ENCODE results near the gene GRHL1.

Gene GRHL1

DNA sequence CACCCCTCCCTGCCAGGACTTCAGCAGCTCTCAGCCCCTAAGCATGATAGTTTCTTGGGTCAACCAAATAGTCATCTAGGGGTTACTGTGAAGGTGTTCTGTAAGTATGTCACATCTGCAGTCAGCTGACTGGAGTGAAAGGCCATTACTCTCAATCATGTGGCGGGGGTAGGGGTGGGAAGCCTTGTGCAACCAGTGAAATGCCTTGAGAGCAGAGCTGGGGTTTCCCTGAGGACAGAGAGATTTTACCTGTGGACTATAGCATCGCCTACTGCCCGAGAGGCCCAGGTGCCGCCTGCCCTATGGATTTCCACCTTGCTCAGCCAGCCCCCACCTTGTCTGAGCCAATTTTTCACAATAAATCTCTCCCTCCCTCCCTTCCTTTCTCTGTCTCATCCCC lies 71.0 kb downstream of the GRHL1 start:
- no peaks in the 10 kb centered on the region for H3K9me3 ChIP-seq (ENCODE audit: insufficient read depth, low read depth, low read length)
- DNase-seq = peak; percentile 70 to 74
- H2BK12ac ChIP-seq (ENCODE audit: low read length) = no peak overlapping the region
- no peak overlapping the region for H2AFZ ChIP-seq (ENCODE audit: insufficient read depth, low read length, poor library complexity)
- no peak overlapping the region for H2BK120ac ChIP-seq (ENCODE audit: insufficient read depth, low read length, poor library complexity)
- H3K27me3 ChIP-seq (ENCODE audit: insufficient read depth, low read length) = no peaks in the 10 kb centered on the region
- no peak overlapping the region for H3K4me3 ChIP-seq (ENCODE audit: low read depth, low read length)
- H4K8ac ChIP-seq (ENCODE audit: low read depth, low read length) = no peak overlapping the region
- H3K14ac ChIP-seq (ENCODE audit: low read length) = no peak overlapping the region
- H3K27ac ChIP-seq (ENCODE audit: low read depth, low read length) = peak overlapping the region; percentile 39
- H4K12ac ChIP-seq (ENCODE audit: low read depth, low read length) = no peak overlapping the region
- no CpG with 5 or more reads among the region's 4 CpGs for WGBS (ENCODE audit: extremely low coverage, insufficient coverage, insufficient read length)
- no peak overlapping the region for H3K4me2 ChIP-seq (ENCODE audit: low read length)
- H2BK5ac ChIP-seq (ENCODE audit: low read depth, low read length, poor library complexity) = no peak overlapping the region
- no peak overlapping the region for H3K23ac ChIP-seq (ENCODE audit: low read length)
- no peak overlapping the region for H3K9ac ChIP-seq (ENCODE audit: low read length)
- H4K91ac ChIP-seq (ENCODE audit: low read depth, low read length) = peak overlapping the region; percentile 31
- no peak overlapping the region for H2AK5ac ChIP-seq (ENCODE audit: low read length)
- H3K4me1 ChIP-seq (ENCODE audit: control insufficient read depth in 1 of 2, insufficient read depth in 2 of 2, low read length in 2 of 2) = peaks cover 4 to 6% of the 10 kb centered on the region in 2 experiments
- peaks cover 4% of the 10 kb centered on the region for H3K79me1 ChIP-seq (ENCODE audit: low read length)
- H3K18ac ChIP-seq (ENCODE audit: low read length) = no peak overlapping the region
- H3K36me3 ChIP-seq (ENCODE audit: control insufficient read depth in 1 of 2, insufficient read depth in 2 of 2, low read length in 2 of 2) = no peaks in the 10 kb centered on the region
- H3K79me2 ChIP-seq (ENCODE audit: control insufficient read depth, insufficient read depth, low read length, poor library complexity) = no peaks in the 10 kb centered on the region
- no peak overlapping the region for H3K4ac ChIP-seq (ENCODE audit: low read depth, low read length)

DNA sequence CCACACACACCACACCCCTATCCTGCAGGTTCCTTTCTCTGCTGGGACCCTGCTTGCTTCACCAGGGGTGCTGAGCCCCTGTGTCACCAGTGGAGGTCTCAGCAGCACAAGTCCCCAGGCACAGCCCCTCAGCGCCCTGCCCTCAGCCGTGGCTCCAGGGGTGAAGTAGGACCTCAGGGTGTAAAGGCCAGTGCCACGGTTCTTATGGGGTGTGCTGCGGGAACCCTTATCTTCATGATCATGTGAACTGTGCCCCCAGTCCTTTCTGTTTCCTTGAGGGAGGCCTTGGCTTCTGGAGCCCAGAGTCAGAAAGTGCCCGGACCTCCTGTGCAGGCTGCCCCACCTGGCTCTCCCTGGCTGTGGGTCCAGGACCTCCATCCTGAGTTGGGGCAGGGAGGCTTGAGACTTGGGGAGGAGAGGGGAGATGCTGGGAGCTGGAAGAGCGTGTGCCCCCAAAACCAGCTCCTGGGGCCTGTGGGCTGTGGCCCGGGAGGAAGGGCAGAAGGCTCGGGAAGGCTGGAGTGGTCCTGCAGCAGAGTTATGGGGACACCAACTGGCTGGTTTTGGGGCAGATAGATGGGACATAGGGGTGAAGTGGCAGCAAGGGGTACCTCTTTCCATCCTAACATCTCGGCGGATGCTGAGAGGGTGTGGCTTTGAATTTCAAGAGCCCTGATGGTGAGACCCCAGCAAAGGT lies 71.6 kb downstream of the GRHL1 start:
- no peak overlapping the region for H4K12ac ChIP-seq (ENCODE audit: low read depth, low read length)
- no peak overlapping the region for H2AFZ ChIP-seq (ENCODE audit: insufficient read depth, low read length, poor library complexity)
- peak overlapping the region; percentile 24 for H3K18ac ChIP-seq (ENCODE audit: low read length)
- H2BK12ac ChIP-seq (ENCODE audit: low read length) = no peak overlapping the region
- no CpG with 5 or more reads among the region's 10 CpGs for WGBS (ENCODE audit: extremely low coverage, insufficient coverage, insufficient read length)
- H4K8ac ChIP-seq (ENCODE audit: low read depth, low read length) = no peak overlapping the region
- H3K27me3 ChIP-seq (ENCODE audit: insufficient read depth, low read length) = no peaks in the 10 kb centered on the region
- H3K9me3 ChIP-seq (ENCODE audit: insufficient read depth, low read depth, low read length) = no peaks in the 10 kb centered on the region
- no peaks in the 10 kb centered on the region for H3K79me2 ChIP-seq (ENCODE audit: control insufficient read depth, insufficient read depth, low read length, poor library complexity)
- H3K4me2 ChIP-seq (ENCODE audit: low read length) = no peak overlapping the region
- no peak for DNase-seq
- no peak overlapping the region for H3K27ac ChIP-seq (ENCODE audit: low read depth, low read length)
- peaks cover 9% of the 10 kb centered on the region for H3K79me1 ChIP-seq (ENCODE audit: low read length)
- H3K9ac ChIP-seq (ENCODE audit: low read length) = no peak overlapping the region
- H3K4me1 ChIP-seq (ENCODE audit: control insufficient read depth in 1 of 2, insufficient read depth in 2 of 2, low read length in 2 of 2) = peaks cover 8 to 9% of the 10 kb centered on the region in 2 experiments
- no peak overlapping the region for H2AK5ac ChIP-seq (ENCODE audit: low read length)
- H3K4me3 ChIP-seq (ENCODE audit: low read depth, low read length) = no peak overlapping the region
- no peak overlapping the region for H3K23ac ChIP-seq (ENCODE audit: low read length)
- peak overlapping the region; percentile 28 for H2BK120ac ChIP-seq (ENCODE audit: insufficient read depth, low read length, poor library complexity)
- H3K4ac ChIP-seq (ENCODE audit: low read depth, low read length) = no peak overlapping the region
- H3K14ac ChIP-seq (ENCODE audit: low read length) = no peak overlapping the region
- no peaks in the 10 kb centered on the region for H3K36me3 ChIP-seq (ENCODE audit: control insufficient read depth in 1 of 2, insufficient read depth in 2 of 2, low read length in 2 of 2)
- peak overlapping the region; percentile 15 for H4K91ac ChIP-seq (ENCODE audit: low read depth, low read length)
- H2BK5ac ChIP-seq (ENCODE audit: low read depth, low read length, poor library complexity) = peak overlapping the region; percentile 10

DNA sequence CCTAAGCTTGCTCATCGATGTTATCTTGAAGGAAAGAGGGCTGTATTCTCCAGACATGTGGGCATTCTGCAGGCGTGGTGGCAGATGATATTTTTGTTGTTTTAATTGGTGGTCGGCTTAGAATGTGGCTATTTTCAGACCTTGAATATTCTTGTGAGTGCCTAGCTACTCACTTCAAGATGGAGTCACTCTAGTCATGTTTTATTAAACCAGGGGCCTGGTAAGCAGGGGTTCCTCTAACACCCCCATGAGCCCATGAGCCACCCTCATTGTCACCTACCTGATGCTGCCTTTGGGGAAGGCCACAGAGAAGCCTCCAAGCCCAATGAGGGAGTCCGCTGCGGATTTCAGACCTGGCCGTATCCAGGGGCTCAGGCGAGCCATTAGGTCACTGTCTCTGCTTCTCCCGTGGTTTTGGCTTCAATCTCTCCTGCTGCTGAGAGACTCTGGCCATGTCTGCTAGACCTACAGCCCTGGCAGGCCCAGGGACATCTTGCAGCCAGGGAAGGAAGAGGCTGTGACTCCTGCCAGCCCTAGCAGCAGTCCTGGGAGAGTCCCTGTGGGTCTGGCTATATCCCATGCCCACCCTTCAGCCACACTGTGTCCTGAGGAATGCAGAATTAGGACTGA lies 75.6 kb downstream of the GRHL1 start:
- peak overlapping the region; percentile 39 for H2AK5ac ChIP-seq (ENCODE audit: low read length)
- H3K4me2 ChIP-seq (ENCODE audit: low read length) = no peak overlapping the region
- no peaks in the 10 kb centered on the region for H3K79me2 ChIP-seq (ENCODE audit: control insufficient read depth, insufficient read depth, low read length, poor library complexity)
- no peaks in the 10 kb centered on the region for H3K27me3 ChIP-seq (ENCODE audit: insufficient read depth, low read length)
- H2AFZ ChIP-seq (ENCODE audit: insufficient read depth, low read length, poor library complexity) = no peak overlapping the region
- H3K18ac ChIP-seq (ENCODE audit: low read length) = no peak overlapping the region
- no CpG with 5 or more reads among the region's 8 CpGs for WGBS (ENCODE audit: extremely low coverage, insufficient coverage, insufficient read length)
- no peak overlapping the region for H4K8ac ChIP-seq (ENCODE audit: low read depth, low read length)
- peaks cover 8% of the 10 kb centered on the region for H3K79me1 ChIP-seq (ENCODE audit: low read length)
- H4K12ac ChIP-seq (ENCODE audit: low read depth, low read length) = no peak overlapping the region
- H4K91ac ChIP-seq (ENCODE audit: low read depth, low read length) = peak overlapping the region; percentile 55
- H3K4me3 ChIP-seq (ENCODE audit: low read depth, low read length) = no peak overlapping the region
- H3K9ac ChIP-seq (ENCODE audit: low read length) = no peak overlapping the region
- H3K36me3 ChIP-seq (ENCODE audit: control insufficient read depth in 1 of 2, insufficient read depth in 2 of 2, low read length in 2 of 2) = no peaks in the 10 kb centered on the region
- H2BK5ac ChIP-seq (ENCODE audit: low read depth, low read length, poor library complexity) = no peak overlapping the region
- H3K27ac ChIP-seq (ENCODE audit: low read depth, low read length) = no peak overlapping the region
- H3K23ac ChIP-seq (ENCODE audit: low read length) = no peak overlapping the region
- DNase-seq = no peak
- no peak overlapping the region for H2BK120ac ChIP-seq (ENCODE audit: insufficient read depth, low read length, poor library complexity)
- H3K4me1 ChIP-seq (ENCODE audit: control insufficient read depth in 1 of 2, insufficient read depth in 2 of 2, low read length in 2 of 2) = peaks cover 16 to 17% of the 10 kb centered on the region in 2 experiments
- H3K9me3 ChIP-seq (ENCODE audit: insufficient read depth, low read depth, low read length) = peaks cover 2% of the 10 kb centered on the region
- H2BK12ac ChIP-seq (ENCODE audit: low read length) = peak overlapping the region; percentile 18
- no peak overlapping the region for H3K4ac ChIP-seq (ENCODE audit: low read depth, low read length)
- H3K14ac ChIP-seq (ENCODE audit: low read length) = no peak overlapping the region

DNA sequence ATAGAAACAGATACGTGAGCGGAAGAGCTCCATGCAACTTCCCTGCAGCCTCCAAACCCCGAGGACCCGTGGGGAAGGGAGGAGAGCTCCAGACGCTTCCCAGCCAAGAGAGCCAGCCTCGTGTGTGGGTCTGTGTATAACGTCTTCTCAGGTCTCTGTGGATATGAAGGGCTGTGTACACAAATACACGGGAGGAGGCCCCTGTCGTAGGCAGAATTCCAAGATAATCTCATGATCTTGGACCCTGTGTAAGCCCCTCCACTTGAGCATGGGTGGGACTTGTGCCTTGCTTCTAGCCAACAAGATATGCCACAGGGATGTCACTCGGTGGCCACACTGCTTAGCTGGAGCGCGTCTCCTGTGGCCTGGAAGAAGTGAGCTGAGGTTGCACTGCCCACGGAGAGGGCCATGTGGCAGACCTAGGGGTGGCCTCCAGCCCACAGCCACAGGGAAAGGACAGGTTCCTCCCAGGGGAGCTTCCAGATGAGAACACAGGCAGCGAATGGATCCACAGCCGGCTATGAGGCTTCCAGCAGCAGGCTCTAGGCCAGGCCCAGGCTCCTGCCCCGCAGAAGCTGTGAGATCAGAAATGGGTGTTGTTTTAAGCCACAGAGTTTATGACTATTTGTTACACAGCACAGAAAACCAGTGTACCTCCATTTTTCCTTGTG lies 76.3 kb downstream of the GRHL1 start:
- H4K91ac ChIP-seq (ENCODE audit: low read depth, low read length) = peak overlapping the region; percentile 55
- no peak overlapping the region for H4K8ac ChIP-seq (ENCODE audit: low read depth, low read length)
- H3K79me1 ChIP-seq (ENCODE audit: low read length) = peaks cover 8% of the 10 kb centered on the region
- peak overlapping the region; percentile 50 for H3K14ac ChIP-seq (ENCODE audit: low read length)
- peak overlapping the region; percentile 38 for H2BK5ac ChIP-seq (ENCODE audit: low read depth, low read length, poor library complexity)
- peak overlapping the region; percentile 61 for H2AFZ ChIP-seq (ENCODE audit: insufficient read depth, low read length, poor library complexity)
- H3K4ac ChIP-seq (ENCODE audit: low read depth, low read length) = peak overlapping the region; percentile 1
- DNase-seq = no peak
- no peak overlapping the region for H4K12ac ChIP-seq (ENCODE audit: low read depth, low read length)
- H2BK12ac ChIP-seq (ENCODE audit: low read length) = peak overlapping the region; percentile 18
- H3K27ac ChIP-seq (ENCODE audit: low read depth, low read length) = no peak overlapping the region
- no peak overlapping the region for H3K4me3 ChIP-seq (ENCODE audit: low read depth, low read length)
- H3K79me2 ChIP-seq (ENCODE audit: control insufficient read depth, insufficient read depth, low read length, poor library complexity) = no peaks in the 10 kb centered on the region
- peaks cover 13 to 14% of the 10 kb centered on the region in 2 experiments for H3K4me1 ChIP-seq (ENCODE audit: control insufficient read depth in 1 of 2, insufficient read depth in 2 of 2, low read length in 2 of 2)
- no peak overlapping the region for H3K23ac ChIP-seq (ENCODE audit: low read length)
- H3K9ac ChIP-seq (ENCODE audit: low read length) = no peak overlapping the region
- H2AK5ac ChIP-seq (ENCODE audit: low read length) = peak overlapping the region; percentile 7
- H3K27me3 ChIP-seq (ENCODE audit: insufficient read depth, low read length) = no peaks in the 10 kb centered on the region
- WGBS (ENCODE audit: extremely low coverage, insufficient coverage, insufficient read length) = no CpG with 5 or more reads among the region's 16 CpGs
- H3K4me2 ChIP-seq (ENCODE audit: low read length) = no peak overlapping the region
- peaks cover 2% of the 10 kb centered on the region for H3K9me3 ChIP-seq (ENCODE audit: insufficient read depth, low read depth, low read length)
- H2BK120ac ChIP-seq (ENCODE audit: insufficient read depth, low read length, poor library complexity) = peak overlapping the region; percentile 80
- no peaks in the 10 kb centered on the region for H3K36me3 ChIP-seq (ENCODE audit: control insufficient read depth in 1 of 2, insufficient read depth in 2 of 2, low read length in 2 of 2)
- H3K18ac ChIP-seq (ENCODE audit: low read length) = peak overlapping the region; percentile 3

Data from trophoblast cell (in vitro differentiated cells and primary cell).